ENCODE measurements around the gene THBS2. TPM values are rescaled to one million over a fixed set of nuclear protein-coding genes. Genes with fewer than 3 reads are reported as not detected.

The THBS2 gene
- total RNA-seq, 1 experiment from 2014 or later, result not detected

- no peaks in the 10 kb centered on the region for H3K4me1 ChIP-seq (replicated peaks; ENCODE audit: insufficient read depth)
- H3K27me3 ChIP-seq (ENCODE audit: insufficient read depth, low read depth), result peaks cover 65% of the 10 kb centered on the region
- no peaks in the 10 kb centered on the region for H3K9me3 ChIP-seq (ENCODE audit: insufficient read depth, low read depth)
- ChIA-PET CTCF (no interaction called here), POLR2A (ENCODE audit: unreplicated experiment) (no interaction called here)
- H3F3A ChIP-seq (ENCODE audit: insufficient read depth, low read depth), result no peaks in the 10 kb centered on the region
- DNase-seq, result no peak
- intact Hi-C loops (cut with micrococcal nuclease; ENCODE audit: unreplicated experiment), result no loop called here
- no peak overlapping the region for H3K27ac ChIP-seq
- H4K20me1 ChIP-seq (ENCODE audit: insufficient read depth), result no peaks in the 10 kb centered on the region
- H2AFZ ChIP-seq, result no peak overlapping the region
- no peak overlapping the region for H3K4me2 ChIP-seq
- no peaks in the 10 kb centered on the region for H3K9me2 ChIP-seq (ENCODE audit: insufficient read depth)
- no peaks in the 10 kb centered on the region for H3K36me3 ChIP-seq (ENCODE audit: low read depth)
- no TSS peak for BruUV-seq (replicated peaks)
- no peak for TF ChIP-seq CTCF (conservative IDR thresholded peaks at IDR 0.05)
- TF ChIP-seq EZH2 (IDR thresholded peaks at IDR 0.05; ENCODE audit: low read depth), result no peak
- no peaks in the 10 kb centered on the region for H3K79me2 ChIP-seq (ENCODE audit: low read depth)
- H3K4me3 ChIP-seq, result no peak overlapping the region
Measured at GRCh38 chr6:169268276-169268675, 14.6 kb upstream of the THBS2 start.

- ChIA-PET POLR2A (ENCODE audit: unreplicated experiment) (no interaction called here), CTCF (no interaction called here)
- Histone ChIP-seq H3K27ac (no peak overlapping the region), H3K9me3 (ENCODE audit: insufficient read depth, low read depth) (no peaks in the 10 kb centered on the region), H3K27me3 (ENCODE audit: insufficient read depth, low read depth) (peaks cover 67% of the 10 kb centered on the region), H3K79me2 (ENCODE audit: low read depth) (no peaks in the 10 kb centered on the region), H3K9me2 (ENCODE audit: insufficient read depth) (no peaks in the 10 kb centered on the region), H3K36me3 (ENCODE audit: low read depth) (no peaks in the 10 kb centered on the region), H4K20me1 (ENCODE audit: insufficient read depth) (no peaks in the 10 kb centered on the region), H3K4me3 (no peak overlapping the region), H3K4me1 (replicated peaks; ENCODE audit: insufficient read depth) (no peaks in the 10 kb centered on the region), H3K4me2 (no peak overlapping the region), H2AFZ (no peak overlapping the region), H3F3A (ENCODE audit: insufficient read depth, low read depth) (no peaks in the 10 kb centered on the region)
- DNase-seq, result no peak
- TF ChIP-seq CTCF (conservative IDR thresholded peaks at IDR 0.05), result no peak
- TF ChIP-seq EZH2 (IDR thresholded peaks at IDR 0.05; ENCODE audit: low read depth), result no peak
- intact Hi-C loops (cut with micrococcal nuclease; ENCODE audit: unreplicated experiment), result no loop called here
- BruUV-seq (replicated peaks), result no TSS peak
Measured at GRCh38 chr6:169266746-169267591, 13.3 kb upstream of the THBS2 start.

- Histone ChIP-seq H3K4me1 (replicated peaks; ENCODE audit: insufficient read depth) (no peaks in the 10 kb centered on the region), H3K9me3 (ENCODE audit: insufficient read depth, low read depth) (no peaks in the 10 kb centered on the region), H3K79me2 (ENCODE audit: low read depth) (no peaks in the 10 kb centered on the region), H3K4me3 (no peak overlapping the region), H3F3A (ENCODE audit: insufficient read depth, low read depth) (no peaks in the 10 kb centered on the region), H4K20me1 (ENCODE audit: insufficient read depth) (no peaks in the 10 kb centered on the region), H3K4me2 (no peak overlapping the region), H3K27me3 (ENCODE audit: insufficient read depth, low read depth) (peaks cover 66% of the 10 kb centered on the region), H3K9me2 (ENCODE audit: insufficient read depth) (no peaks in the 10 kb centered on the region), H2AFZ (no peak overlapping the region), H3K36me3 (ENCODE audit: low read depth) (no peaks in the 10 kb centered on the region), H3K27ac (no peak overlapping the region)
- no TSS peak for BruUV-seq (replicated peaks)
- CTCF ChIA-PET, result no interaction called here
- TF ChIP-seq EZH2 (IDR thresholded peaks at IDR 0.05; ENCODE audit: low read depth), result no peak
- no peak for TF ChIP-seq CTCF (conservative IDR thresholded peaks at IDR 0.05)
- DNase-seq, result no peak
- POLR2A ChIA-PET (ENCODE audit: unreplicated experiment), result no interaction called here
- intact Hi-C loops (cut with micrococcal nuclease; ENCODE audit: unreplicated experiment), result no loop called here
Measured at GRCh38 chr6:169266261-169266660, 12.6 kb upstream of the THBS2 start.
